Esophagus squamous epithelium (tissue), 5 donors: ENCODE measurements around the gene ALCAM. TPM values are rescaled to one million over a fixed set of nuclear protein-coding genes. Genes with fewer than 3 reads are reported as not detected.

ENCODE experiments used
- DNase-seq: peaks from one replicate; lab custom pipeline; 2025; lab: John Stamatoyannopoulos, UW
- H3K27ac ChIP-seq, 4 donors: fragments of 200-600 bp; sonication (generic); one replicate each; pipeline ENCODE4 v1.5.1; 2016 to 2019; ENCODE audit warnings: mild to moderate bottlenecking in 1 of 4
- H3K27me3 ChIP-seq, 4 donors: fragments of 200-600 bp; sonication (generic); 1 replicate in 3 of 4; 2 replicates in 1 of 4; pipeline versions ENCODE4 v1.5.1 to v1.6.0; 2017 to 2021; ENCODE audit warnings: antibody characterized with exemption in 1 of 4
- H3K36me3 ChIP-seq, 3 donors: fragments of 200-600 bp; sonication (generic); one replicate each; pipeline ENCODE4 v1.5.1; 2016 to 2019
- H3K4me1 ChIP-seq, 3 donors: fragments of 200-600 bp; sonication (generic); one replicate each; pipeline ENCODE4 v1.5.1; 2017 to 2019
- H3K4me3 ChIP-seq, 4 donors: fragments of 200-600 bp; sonication (generic); 1 replicate in 3 of 4; 2 replicates in 1 of 4; pipeline ENCODE4 v1.5.1; 2016 to 2019; ENCODE audit warnings: mild to moderate bottlenecking in 2 of 4, moderate library complexity in 1 of 4
- H3K9me3 ChIP-seq, 3 donors: fragments of 200-600 bp; sonication (generic); one replicate each; pipeline ENCODE4 v1.5.1; 2016 to 2019
- CTCF ChIP-seq, 6 experiments: fragments of 450-650 bp in 4 of 6; fragments of 200-600 bp in 2 of 6; sonication (generic) in 2 of 6; IDR thresholded peaks; one replicate each; pipeline ENCODE4 v1.5.1; 2016 to 2019; ENCODE audit warnings: antibody characterized with exemption in 6 of 6, mild to moderate bottlenecking in 4 of 6, moderate library complexity in 4 of 6
- POLR2A ChIP-seq, 4 donors: fragments of 450-650 bp; IDR thresholded peaks; one replicate each; pipeline ENCODE4 v1.6.1; 2017; ENCODE audit warnings: antibody characterized with exemption in 4 of 4, mild to moderate bottlenecking in 4 of 4, moderate library complexity in 3 of 4
- WGBS, 2 donors: methylation state at CpG; one replicate each; pipeline ENCODE4 v1.1.5; 2018; 5-methylcytosine and 5-hydroxymethylcytosine counted together
- intact Hi-C: fragments of 100-400 bp; cut with DNase I; formaldehyde crosslinking; loops from one replicate; pipeline ENCODE4 v1.15.0; 2022
- total RNA-seq, 4 donors: library from RNA; depleted of rRNA; stranded (reverse); fragments of >200 nt; gene quantifications; one replicate each; pipeline ENCODE4 v1.1.0, GENCODE V29; 2016
- donor health status: DM: yes; HTN: yes; CAD: no.

The ALCAM gene
- total RNA-seq, 4 donors from 2014 or later = 4.6 to 18.9 (median 8.0) TPM

- intact Hi-C loops = no loop called here
- TF ChIP-seq CTCF (IDR thresholded peaks at IDR 0.05) = no peak
- TF ChIP-seq POLR2A (IDR thresholded peaks at IDR 0.05) = no peak
Measured at GRCh38 chr3:105417525-105418289, 51.0 kb downstream of the ALCAM start.

GRCh38 chr3:105422645-105423044, 55.9 kb downstream of the ALCAM start:
- TF ChIP-seq CTCF (IDR thresholded peaks at IDR 0.05) = no peak
- peaks cover 0 to 2% (median 0%) of the 10 kb centered on the region in 4 donors for H3K27me3 ChIP-seq
- H3K9me3 ChIP-seq = no peaks in the 10 kb centered on the region
- H3K36me3 ChIP-seq = no peaks in the 10 kb centered on the region
- H3K27ac ChIP-seq = no peak overlapping the region
- 91 to 92% methylated on average over 2 of the region's 2 CpGs for WGBS, 2 donors
- H3K4me1 ChIP-seq = no peaks in the 10 kb centered on the region
- no peak overlapping the region for H3K4me3 ChIP-seq
- no peak for DNase-seq
- intact Hi-C loops = no loop called here

More at GRCh38 chr3:105417525-105418289, 51.0 kb downstream of the ALCAM start:
- no peak overlapping the region for H3K27ac ChIP-seq
- no peaks in the 10 kb centered on the region for H3K9me3 ChIP-seq
- WGBS, 2 donors = 71 to 74% methylated on average over 3 of the region's 3 CpGs
- no peak for DNase-seq
- no peaks in the 10 kb centered on the region for H3K36me3 ChIP-seq
- no peak overlapping the region for H3K4me3 ChIP-seq
- no peaks in the 10 kb centered on the region for H3K4me1 ChIP-seq
- H3K27me3 ChIP-seq = no peaks in the 10 kb centered on the region

- TF ChIP-seq CTCF (IDR thresholded peaks at IDR 0.05) (no peak), POLR2A (IDR thresholded peaks at IDR 0.05) (no peak)
- WGBS, 2 donors = 87 to 89% methylated on average over 2 of the region's 2 CpGs
- H3K4me3 ChIP-seq = no peak overlapping the region
Measured at GRCh38 chr3:105423397-105423796, 56.7 kb downstream of the ALCAM start.

GRCh38 chr3:105424412-105425152, 57.9 kb downstream of the ALCAM start:
- no peaks in the 10 kb centered on the region for H3K9me3 ChIP-seq
- no peak overlapping the region for H3K27ac ChIP-seq
- intact Hi-C loops = no loop called here
- no peak for DNase-seq
- H3K27me3 ChIP-seq = peaks cover 0 to 2% (median 0%) of the 10 kb centered on the region in 4 donors
- TF ChIP-seq POLR2A (IDR thresholded peaks at IDR 0.05) = no peak
- no peak for TF ChIP-seq CTCF (IDR thresholded peaks at IDR 0.05)
- WGBS, 2 donors = 47 to 74% methylated on average over 2 of the region's 2 CpGs
- no peaks in the 10 kb centered on the region for H3K36me3 ChIP-seq
- no peak overlapping the region for H3K4me3 ChIP-seq
- H3K4me1 ChIP-seq = no peaks in the 10 kb centered on the region

More at GRCh38 chr3:105423397-105423796, 56.7 kb downstream of the ALCAM start:
- DNase-seq = no peak
- no peaks in the 10 kb centered on the region for H3K36me3 ChIP-seq
- intact Hi-C loops = no loop called here
- no peaks in the 10 kb centered on the region for H3K9me3 ChIP-seq
- H3K4me1 ChIP-seq = no peaks in the 10 kb centered on the region
- no peak overlapping the region for H3K27ac ChIP-seq
- H3K27me3 ChIP-seq = peaks cover 0 to 2% (median 0%) of the 10 kb centered on the region in 4 donors

- no peak overlapping the region for H3K4me3 ChIP-seq
- H3K4me1 ChIP-seq = no peaks in the 10 kb centered on the region
- H3K27ac ChIP-seq = no peak overlapping the region
- no peaks in the 10 kb centered on the region for H3K9me3 ChIP-seq
- DNase-seq = no peak
- WGBS, 2 donors = 85 to 93% methylated on average over 4 of the region's 4 CpGs
- intact Hi-C loops = no loop called here
- peaks cover 0 to 2% (median 0%) of the 10 kb centered on the region in 4 donors for H3K27me3 ChIP-seq
- no peak for TF ChIP-seq CTCF (IDR thresholded peaks at IDR 0.05)
- no peak for TF ChIP-seq POLR2A (IDR thresholded peaks at IDR 0.05)
- H3K36me3 ChIP-seq = no peaks in the 10 kb centered on the region
Measured at GRCh38 chr3:105425153-105425502, 58.4 kb downstream of the ALCAM start.
